Spleen (tissue), 7 donors: ENCODE results near the gene LAX1.

Source experiments
- POLR2AphosphoS5 ChIP-seq, 3 donors: sonication (generic); formaldehyde crosslinking; IDR thresholded peaks; one replicate each; pipeline ENCODE4 v1.5.1; 2017; ENCODE audit warnings: antibody characterized with exemption in 3 of 3
- TF ChIP-seq, protein P1 (sequence below), 11 experiments: fragments of 200-600 bp in 7 of 11; fragments of 450-650 bp in 4 of 11; sonication (generic) in 4 of 11; IDR thresholded peaks in 8 of 11; conservative IDR thresholded peaks in 3 of 11; 1 replicate in 7 of 11; 2 replicates in 4 of 11; pipeline versions ENCODE4 v1.4.0 to v1.8.0; 2016 to 2021; ENCODE audit warnings: antibody characterized with exemption in 11 of 11, inconsistent platforms in 4 of 11, mild to moderate bottlenecking in 1 of 11
- donor health status: DM: no; HTN: no; CAD: no; lungs with moderate emphysema.
- donor health status: DM: no; HTN: no; CAD: no.
- donor health status: DM: no; HTN: no; CAD: no.

DNA sequence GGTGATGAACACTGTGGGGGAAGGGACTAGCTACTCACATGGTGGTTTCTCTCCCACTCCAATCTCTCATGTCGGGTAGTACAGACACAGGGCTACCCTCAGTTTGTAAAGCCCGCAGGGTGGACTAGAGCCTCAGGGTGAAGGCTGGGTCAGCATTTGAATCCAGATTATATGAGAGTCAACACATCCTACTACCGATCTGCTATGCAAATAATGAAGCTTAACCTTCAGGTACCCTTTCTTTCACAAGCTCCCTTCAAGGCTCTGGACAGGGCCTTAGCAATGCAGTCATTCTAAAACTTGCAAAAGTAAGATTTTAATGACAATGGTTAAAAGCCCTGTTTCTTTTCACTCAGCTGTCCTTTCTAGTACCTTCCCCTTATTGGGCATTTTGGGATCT lies 25.0 kb downstream of the LAX1 start:
- TF ChIP-seq, protein P1, sequence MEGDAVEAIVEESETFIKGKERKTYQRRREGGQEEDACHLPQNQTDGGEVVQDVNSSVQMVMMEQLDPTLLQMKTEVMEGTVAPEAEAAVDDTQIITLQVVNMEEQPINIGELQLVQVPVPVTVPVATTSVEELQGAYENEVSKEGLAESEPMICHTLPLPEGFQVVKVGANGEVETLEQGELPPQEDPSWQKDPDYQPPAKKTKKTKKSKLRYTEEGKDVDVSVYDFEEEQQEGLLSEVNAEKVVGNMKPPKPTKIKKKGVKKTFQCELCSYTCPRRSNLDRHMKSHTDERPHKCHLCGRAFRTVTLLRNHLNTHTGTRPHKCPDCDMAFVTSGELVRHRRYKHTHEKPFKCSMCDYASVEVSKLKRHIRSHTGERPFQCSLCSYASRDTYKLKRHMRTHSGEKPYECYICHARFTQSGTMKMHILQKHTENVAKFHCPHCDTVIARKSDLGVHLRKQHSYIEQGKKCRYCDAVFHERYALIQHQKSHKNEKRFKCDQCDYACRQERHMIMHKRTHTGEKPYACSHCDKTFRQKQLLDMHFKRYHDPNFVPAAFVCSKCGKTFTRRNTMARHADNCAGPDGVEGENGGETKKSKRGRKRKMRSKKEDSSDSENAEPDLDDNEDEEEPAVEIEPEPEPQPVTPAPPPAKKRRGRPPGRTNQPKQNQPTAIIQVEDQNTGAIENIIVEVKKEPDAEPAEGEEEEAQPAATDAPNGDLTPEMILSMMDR (IDR thresholded peaks at IDR 0.05 in 8 of 11, conservative IDR thresholded peaks at IDR 0.05 in 3 of 11) = no peak
- TF ChIP-seq POLR2AphosphoS5 (IDR thresholded peaks at IDR 0.05) = no peak
